ENCODE measurements around the gene NDNF. TPM values are rescaled to one million over a fixed set of nuclear protein-coding genes. Genes with fewer than 3 reads are reported as not detected.

Gene NDNF
- total and polyA plus RNA-seq, 2 experiments from 2014 or later = 13.6 to 30.5 TPM

DNA sequence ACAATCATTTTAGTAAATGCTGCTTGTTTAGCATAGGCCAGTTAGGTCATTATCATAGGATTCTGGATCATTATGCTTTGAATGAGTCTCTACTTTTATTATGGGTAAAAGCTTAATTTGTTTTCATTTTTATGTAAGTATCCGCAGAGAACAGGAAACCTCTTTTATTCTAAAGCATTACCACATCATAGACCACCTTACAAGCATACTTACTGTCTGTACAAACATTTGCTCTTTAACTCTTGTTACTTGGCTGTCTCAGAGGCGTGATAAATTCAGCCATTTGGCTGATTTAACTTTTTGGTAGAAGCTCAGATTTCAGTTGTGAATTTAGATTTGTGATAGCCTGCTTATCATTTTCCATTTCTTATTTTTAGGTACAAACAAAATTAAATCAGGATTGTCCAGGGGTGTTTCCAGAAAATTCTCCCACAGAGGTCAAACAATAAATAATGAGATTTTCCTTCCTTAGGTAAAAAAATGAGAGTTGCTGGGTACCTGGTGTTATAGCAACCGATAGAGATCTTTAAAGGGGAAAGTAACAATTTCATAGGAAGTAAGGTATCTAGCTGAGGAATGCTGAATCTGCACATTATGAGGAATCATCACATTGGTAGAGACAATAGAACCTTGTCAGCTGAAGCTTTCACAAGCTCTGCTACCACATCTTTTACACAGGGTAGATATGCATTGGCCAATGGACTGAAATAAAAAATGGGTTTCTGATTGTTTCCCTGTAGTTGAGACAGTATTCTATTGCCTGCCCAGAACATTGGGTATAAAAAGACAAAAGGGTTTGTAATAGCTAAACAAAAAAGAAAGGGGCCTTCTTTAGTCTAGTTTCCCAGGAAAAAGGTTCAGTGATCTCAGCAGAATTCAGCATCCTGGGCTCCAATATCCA, 62.5 kb downstream of the NDNF start:
- Histone ChIP-seq H3K9me3 (ENCODE audit: low read depth) (no peaks in the 10 kb centered on the region), H3K27me3 (no peaks in the 10 kb centered on the region), H3K27ac (peak overlapping the region; percentile 15), H2AFZ (no peak overlapping the region), H3K4me1 (ENCODE audit: insufficient read depth) (peaks cover 28% of the 10 kb centered on the region), H4K20me1 (ENCODE audit: insufficient read depth, poor library complexity, severe bottlenecking) (no peaks in the 10 kb centered on the region), H3K4me3 (no peak overlapping the region), H3K36me3 (replicated peaks; ENCODE audit: insufficient read depth, low read depth) (no peaks in the 10 kb centered on the region), H3K9me2 (replicated peaks; ENCODE audit: insufficient read depth) (no peaks in the 10 kb centered on the region), H3K4me2 (no peak overlapping the region), H3K79me2 (no peaks in the 10 kb centered on the region)
- 75% methylated on average over 3 of the region's 3 CpGs for WGBS (ENCODE audit: low lambda C conversion rate, missing lambda C conversion rate)
- DNase-seq (ENCODE audit: low spot score) = no peak
- no peak for TF ChIP-seq EZH2phosphoT487 (IDR thresholded peaks at IDR 0.05; ENCODE audit: low read depth, severe bottlenecking, unreplicated experiment)
- TF ChIP-seq EZH2 (IDR thresholded peaks at IDR 0.05; ENCODE audit: borderline replicate concordance) = no peak
- TF ChIP-seq, protein P1, sequence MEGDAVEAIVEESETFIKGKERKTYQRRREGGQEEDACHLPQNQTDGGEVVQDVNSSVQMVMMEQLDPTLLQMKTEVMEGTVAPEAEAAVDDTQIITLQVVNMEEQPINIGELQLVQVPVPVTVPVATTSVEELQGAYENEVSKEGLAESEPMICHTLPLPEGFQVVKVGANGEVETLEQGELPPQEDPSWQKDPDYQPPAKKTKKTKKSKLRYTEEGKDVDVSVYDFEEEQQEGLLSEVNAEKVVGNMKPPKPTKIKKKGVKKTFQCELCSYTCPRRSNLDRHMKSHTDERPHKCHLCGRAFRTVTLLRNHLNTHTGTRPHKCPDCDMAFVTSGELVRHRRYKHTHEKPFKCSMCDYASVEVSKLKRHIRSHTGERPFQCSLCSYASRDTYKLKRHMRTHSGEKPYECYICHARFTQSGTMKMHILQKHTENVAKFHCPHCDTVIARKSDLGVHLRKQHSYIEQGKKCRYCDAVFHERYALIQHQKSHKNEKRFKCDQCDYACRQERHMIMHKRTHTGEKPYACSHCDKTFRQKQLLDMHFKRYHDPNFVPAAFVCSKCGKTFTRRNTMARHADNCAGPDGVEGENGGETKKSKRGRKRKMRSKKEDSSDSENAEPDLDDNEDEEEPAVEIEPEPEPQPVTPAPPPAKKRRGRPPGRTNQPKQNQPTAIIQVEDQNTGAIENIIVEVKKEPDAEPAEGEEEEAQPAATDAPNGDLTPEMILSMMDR (IDR thresholded peaks at IDR 0.05; ENCODE audit: poor library complexity) = no peak

DNA sequence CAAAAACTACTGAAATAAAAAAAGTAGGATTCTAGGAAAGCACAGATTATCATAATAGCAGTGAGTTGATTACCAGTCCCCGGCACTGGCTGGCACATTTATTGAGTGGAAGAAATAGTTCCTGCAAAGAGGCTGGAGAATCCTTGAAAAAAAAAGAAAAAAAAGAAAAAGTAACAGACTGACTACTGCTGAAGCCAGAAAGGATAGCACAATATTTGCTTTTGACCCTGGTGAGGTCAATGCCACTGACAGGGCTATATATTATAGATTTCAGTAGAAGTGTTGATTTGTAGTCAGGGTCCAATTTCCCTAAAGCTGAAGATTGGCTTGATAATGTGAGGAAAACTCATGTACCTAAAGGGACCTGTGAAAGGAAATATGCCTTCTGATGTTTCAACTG, 64.7 kb downstream of the NDNF start:
- no peak for DNase-seq (ENCODE audit: low spot score)
- no peak overlapping the region for H3K4me2 ChIP-seq
- no peak overlapping the region for H3K27ac ChIP-seq
- TF ChIP-seq, protein P1 (IDR thresholded peaks at IDR 0.05; ENCODE audit: poor library complexity) = no peak
- no peak for TF ChIP-seq EZH2 (IDR thresholded peaks at IDR 0.05; ENCODE audit: borderline replicate concordance)
- no peak for TF ChIP-seq EZH2phosphoT487 (IDR thresholded peaks at IDR 0.05; ENCODE audit: low read depth, severe bottlenecking, unreplicated experiment)
- no peak overlapping the region for H3K4me3 ChIP-seq
- no peaks in the 10 kb centered on the region for H3K27me3 ChIP-seq
- H3K79me2 ChIP-seq = no peaks in the 10 kb centered on the region
- H3K9me3 ChIP-seq (ENCODE audit: low read depth) = no peaks in the 10 kb centered on the region
- H4K20me1 ChIP-seq (ENCODE audit: insufficient read depth, poor library complexity, severe bottlenecking) = no peaks in the 10 kb centered on the region
- peaks cover 13% of the 10 kb centered on the region for H3K4me1 ChIP-seq (ENCODE audit: insufficient read depth)
- H3K9me2 ChIP-seq (replicated peaks; ENCODE audit: insufficient read depth) = no peaks in the 10 kb centered on the region
- H3K36me3 ChIP-seq (replicated peaks; ENCODE audit: insufficient read depth, low read depth) = no peaks in the 10 kb centered on the region
- WGBS (ENCODE audit: low lambda C conversion rate, missing lambda C conversion rate) = 0% methylated on average over 1 of the region's 1 CpG
- H2AFZ ChIP-seq = no peak overlapping the region

DNA sequence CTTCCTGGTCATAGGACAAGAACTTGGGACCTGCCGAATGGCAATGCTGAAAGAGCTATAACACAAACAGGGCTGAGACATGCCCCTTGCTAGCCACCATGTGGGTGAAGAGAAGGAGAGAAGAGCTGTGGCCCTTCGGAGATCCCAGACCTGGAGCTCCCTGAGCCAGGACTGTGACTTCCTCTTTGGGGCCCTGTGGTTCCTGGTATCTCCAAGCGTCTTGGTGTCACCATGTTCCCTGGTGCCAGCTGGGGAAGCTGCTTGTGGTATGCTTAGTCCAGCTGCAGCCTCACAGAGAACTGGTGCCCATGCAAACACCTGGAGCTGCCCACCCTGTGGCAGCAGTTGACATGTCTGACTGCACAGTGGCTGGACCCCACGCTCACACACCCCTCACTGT, 68.5 kb downstream of the NDNF start:
- Histone ChIP-seq H3K4me3 (no peak overlapping the region), H3K4me2 (no peak overlapping the region), H3K27ac (no peak overlapping the region), H3K36me3 (replicated peaks; ENCODE audit: insufficient read depth, low read depth) (no peaks in the 10 kb centered on the region), H3K4me1 (ENCODE audit: insufficient read depth) (peaks cover 5% of the 10 kb centered on the region), H3K27me3 (no peaks in the 10 kb centered on the region), H3K9me3 (ENCODE audit: low read depth) (no peaks in the 10 kb centered on the region), H4K20me1 (ENCODE audit: insufficient read depth, poor library complexity, severe bottlenecking) (no peaks in the 10 kb centered on the region), H2AFZ (no peak overlapping the region), H3K9me2 (replicated peaks; ENCODE audit: insufficient read depth) (no peaks in the 10 kb centered on the region), H3K79me2 (no peaks in the 10 kb centered on the region)
- no peak for DNase-seq (ENCODE audit: low spot score)
- WGBS (ENCODE audit: low lambda C conversion rate, missing lambda C conversion rate) = 90% methylated on average over 4 of the region's 4 CpGs
- TF ChIP-seq EZH2phosphoT487 (IDR thresholded peaks at IDR 0.05; ENCODE audit: low read depth, severe bottlenecking, unreplicated experiment) (no peak), EZH2 (IDR thresholded peaks at IDR 0.05; ENCODE audit: borderline replicate concordance) (no peak)
- TF ChIP-seq, protein P1 (IDR thresholded peaks at IDR 0.05; ENCODE audit: poor library complexity) = no peak
